Measurements from ENCODE around the gene BIN2. TPM values are rescaled to one million over a fixed set of nuclear protein-coding genes. Genes with fewer than 3 reads are reported as not detected.
A peak's percentile ranks its signal among the peaks of the same experiment; 100 is the strongest.

BIN2 gene
- total and polyA plus RNA-seq, 9 of the 15 experiments (the other 6 are each of a cell fraction or from before 2014, with no cell fraction given): 0.04 to 0.39 (median 0.25) TPM; not detected in 1

GRCh38 chr12:51269174-51270066, 54.6 kb downstream of the BIN2 start (continued):
- peak; percentile 82; the same call in 1 of the 2 replicates for TF ChIP-seq E2F5 (CRISPR knock-in tag; IDR thresholded peaks at IDR 0.05)
- peak in 1 of 2 experiments; percentile 60; a peak in 1 of 4 replicates for TF ChIP-seq TEAD1 (CRISPR knock-in tag; IDR thresholded peaks at IDR 0.05)
- no peak for TF ChIP-seq ETV1 (tag; conservative IDR thresholded peaks at IDR 0.05; ENCODE audit: low read depth)
- no peak for TF ChIP-seq JUN (IDR thresholded peaks at IDR 0.05; ENCODE audit: borderline replicate concordance, low read depth, low read length)
- 0 out of 2 replicates have a peak, but pooled peaks have one; percentile 56 for TF ChIP-seq JUN (CRISPR knock-in tag; IDR thresholded peaks at IDR 0.05; ENCODE audit: borderline replicate concordance)
- TF ChIP-seq SMARCA4 (IDR thresholded peaks at IDR 0.05): no peak
- TF ChIP-seq ETS1 (conservative IDR thresholded peaks at IDR 0.05; ENCODE audit: control insufficient read depth, low read depth, low read length): 0 out of 2 replicates have a peak, but pooled peaks have one; percentile 29
- TF ChIP-seq ZNF274 (IDR thresholded peaks at IDR 0.05; ENCODE audit: borderline replicate concordance, low read depth, low read length): no peak
- TF ChIP-seq ZNF592 (IDR thresholded peaks at IDR 0.05): peak; percentile 66; the same call in 1 of the 2 replicates
- TF ChIP-seq RB1 (IDR thresholded peaks at IDR 0.05; ENCODE audit: low read depth): peak; percentile 76
- TF ChIP-seq SPI1 (IDR thresholded peaks at IDR 0.05; ENCODE audit: borderline replicate concordance, low read depth, low read length): no peak
- TF ChIP-seq UBTF (IDR thresholded peaks at IDR 0.05; ENCODE audit: borderline replicate concordance in 1 of 2, low read depth in 2 of 2, low read length in 2 of 2): peak; percentile 40 to 68; a peak in 3 of 4 replicates

Measured in K562 (cell line).